ENCODE data around the gene TSHZ1.

TSHZ1 gene

GRCh38 chr18:75218065-75218923 lies 7.7 kb downstream of the TSHZ1 start:
- Histone ChIP-seq H3K4me2 (ENCODE audit: low read length) (no peak overlapping the region), H3K27me3 (ENCODE audit: control insufficient read depth, insufficient read depth, low read length) (no peaks in the 10 kb centered on the region), H3K9ac (ENCODE audit: low read depth, low read length) (no peak overlapping the region), H3K4me3 (ENCODE audit: low read length) (no peak overlapping the region), H3K9me3 (replicated peaks; ENCODE audit: low read length) (no peaks in the 10 kb centered on the region), H3K4me1 (ENCODE audit: control insufficient read depth, insufficient read depth, low read length) (peaks cover 26% of the 10 kb centered on the region), H3K36me3 (ENCODE audit: insufficient read depth, low read length) (no peaks in the 10 kb centered on the region)

- H3K4me2 ChIP-seq (ENCODE audit: low read length), result no peak overlapping the region
- H3K9me3 ChIP-seq (replicated peaks; ENCODE audit: low read length), result no peaks in the 10 kb centered on the region
- no peaks in the 10 kb centered on the region for H3K27me3 ChIP-seq (ENCODE audit: control insufficient read depth, insufficient read depth, low read length)
- peaks cover 25% of the 10 kb centered on the region for H3K4me1 ChIP-seq (ENCODE audit: control insufficient read depth, insufficient read depth, low read length)
- no peaks in the 10 kb centered on the region for H3K36me3 ChIP-seq (ENCODE audit: insufficient read depth, low read length)
- H3K9ac ChIP-seq (ENCODE audit: low read depth, low read length), result no peak overlapping the region
- no peak overlapping the region for H3K4me3 ChIP-seq (ENCODE audit: low read length)
Observed at GRCh38 chr18:75219745-75220375, 9.3 kb downstream of the TSHZ1 start.

DNA sequence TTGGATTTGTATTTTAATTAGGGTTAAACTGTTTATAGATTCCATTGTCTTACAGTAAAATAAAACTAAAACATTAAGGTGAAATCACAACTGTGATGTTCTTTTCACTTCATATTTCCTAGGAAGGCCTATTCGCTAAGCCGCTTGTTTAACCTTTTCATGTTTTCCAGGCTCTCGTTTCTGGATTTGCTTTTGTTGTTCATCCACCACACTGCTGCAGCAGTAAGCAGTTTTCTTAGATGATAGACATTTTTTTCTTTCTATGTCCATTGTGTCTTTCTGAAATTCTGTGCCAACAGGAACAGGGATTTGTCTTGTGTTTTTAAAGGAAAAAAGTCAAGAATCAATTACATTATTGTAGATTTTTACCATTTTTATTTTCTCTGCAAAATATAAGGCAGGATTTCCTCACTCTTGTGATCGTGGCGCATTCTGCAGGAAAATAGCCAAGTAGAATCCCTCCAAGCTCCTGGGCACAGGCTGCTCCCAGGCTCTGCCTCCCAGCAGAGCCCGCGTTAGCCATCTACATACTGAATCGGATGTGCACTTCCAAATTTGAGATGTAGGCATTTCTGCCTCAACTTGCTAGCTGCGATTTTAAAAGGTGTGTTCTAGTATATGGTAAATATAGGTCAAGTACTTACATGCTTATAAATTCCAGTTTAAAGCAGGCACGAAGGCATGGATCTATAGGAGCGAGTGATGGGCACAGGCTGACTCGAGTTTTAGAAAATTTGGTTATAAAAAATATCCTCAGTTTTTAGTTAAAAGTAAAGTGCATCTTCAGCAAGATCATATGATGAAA lies 10.2 kb downstream of the TSHZ1 start:
- peak overlapping the region; percentile 60 for H3K4me2 ChIP-seq (ENCODE audit: low read length)
- no peaks in the 10 kb centered on the region for H3K36me3 ChIP-seq (ENCODE audit: insufficient read depth, low read length)
- H3K27me3 ChIP-seq (ENCODE audit: control insufficient read depth, insufficient read depth, low read length), result no peaks in the 10 kb centered on the region
- H3K4me1 ChIP-seq (ENCODE audit: control insufficient read depth, insufficient read depth, low read length), result peaks cover 25% of the 10 kb centered on the region
- no peak overlapping the region for H3K9ac ChIP-seq (ENCODE audit: low read depth, low read length)
- H3K4me3 ChIP-seq (ENCODE audit: low read length), result no peak overlapping the region
- H3K9me3 ChIP-seq (replicated peaks; ENCODE audit: low read length), result no peaks in the 10 kb centered on the region

DNA sequence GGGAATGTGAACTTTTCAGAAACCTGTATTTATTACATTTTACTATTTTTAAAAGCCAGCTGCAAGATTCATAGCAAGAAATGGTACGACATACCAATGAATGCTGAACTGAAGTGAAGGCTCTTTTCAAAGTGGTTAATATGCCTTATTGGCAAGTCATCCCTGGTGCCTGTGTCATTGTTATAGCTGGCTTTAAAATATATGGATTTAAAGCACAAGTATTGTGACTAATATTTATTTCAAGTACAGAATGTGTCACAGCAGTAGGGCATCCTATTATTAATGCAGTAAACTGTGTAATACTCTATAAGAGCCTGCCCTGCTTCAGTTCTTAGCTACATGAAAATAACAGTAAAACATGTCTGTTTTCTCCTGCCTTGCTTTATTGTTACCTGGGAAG lies 10.8 kb downstream of the TSHZ1 start:
- Histone ChIP-seq H3K9ac (ENCODE audit: low read depth, low read length) (no peak overlapping the region), H3K4me2 (ENCODE audit: low read length) (peak overlapping the region; percentile 60), H3K27me3 (ENCODE audit: control insufficient read depth, insufficient read depth, low read length) (no peaks in the 10 kb centered on the region), H3K36me3 (ENCODE audit: insufficient read depth, low read length) (no peaks in the 10 kb centered on the region), H3K9me3 (replicated peaks; ENCODE audit: low read length) (no peaks in the 10 kb centered on the region), H3K4me3 (ENCODE audit: low read length) (no peak overlapping the region), H3K4me1 (ENCODE audit: control insufficient read depth, insufficient read depth, low read length) (peaks cover 28% of the 10 kb centered on the region)

DNA sequence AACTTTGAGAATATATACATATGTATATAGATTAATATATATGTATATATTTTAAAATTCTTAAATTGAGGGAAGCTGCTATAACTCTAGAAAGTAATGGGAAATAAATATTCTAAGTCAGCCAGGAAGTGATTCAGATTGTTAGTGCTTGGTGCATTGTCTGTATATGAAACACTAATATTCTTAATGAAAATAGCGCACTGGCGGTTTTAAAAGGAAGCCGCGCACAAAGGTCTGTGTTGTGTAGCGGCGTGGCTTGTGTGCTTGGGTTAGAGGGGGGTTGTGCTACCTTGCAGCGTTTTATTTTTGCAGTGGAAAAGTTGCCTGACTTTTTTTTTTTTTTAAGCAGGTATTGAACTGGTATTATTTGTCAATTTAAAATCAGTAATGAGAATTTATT lies 11.3 kb downstream of the TSHZ1 start:
- Histone ChIP-seq H3K9me3 (replicated peaks; ENCODE audit: low read length) (no peaks in the 10 kb centered on the region), H3K36me3 (ENCODE audit: insufficient read depth, low read length) (no peaks in the 10 kb centered on the region), H3K4me1 (ENCODE audit: control insufficient read depth, insufficient read depth, low read length) (peaks cover 33% of the 10 kb centered on the region), H3K27me3 (ENCODE audit: control insufficient read depth, insufficient read depth, low read length) (no peaks in the 10 kb centered on the region), H3K4me3 (ENCODE audit: low read length) (no peak overlapping the region), H3K9ac (ENCODE audit: low read depth, low read length) (no peak overlapping the region), H3K4me2 (ENCODE audit: low read length) (no peak overlapping the region)

DNA sequence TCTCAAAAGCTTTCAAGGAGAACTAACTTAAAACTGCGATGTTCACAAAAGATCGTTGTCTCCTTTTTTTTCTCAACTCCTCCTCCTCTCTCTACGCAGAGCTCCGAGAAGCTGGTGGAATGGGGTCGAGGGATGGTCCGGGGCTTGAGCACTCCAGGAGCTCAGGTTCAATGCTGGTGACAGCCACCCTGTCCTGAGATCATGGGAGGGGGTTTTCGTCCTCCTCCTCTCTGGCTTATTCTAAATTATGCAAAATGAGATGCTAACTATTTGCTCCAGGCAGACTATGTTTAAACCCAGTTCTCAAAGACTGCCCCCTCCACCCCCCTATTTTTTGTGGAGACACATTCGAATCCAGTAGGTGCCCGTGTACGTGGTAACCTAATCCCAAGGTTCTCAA lies 11.8 kb downstream of the TSHZ1 start:
- Histone ChIP-seq H3K36me3 (ENCODE audit: insufficient read depth, low read length) (no peaks in the 10 kb centered on the region), H3K4me2 (ENCODE audit: low read length) (no peak overlapping the region), H3K27me3 (ENCODE audit: control insufficient read depth, insufficient read depth, low read length) (no peaks in the 10 kb centered on the region), H3K4me1 (ENCODE audit: control insufficient read depth, insufficient read depth, low read length) (peaks cover 38% of the 10 kb centered on the region), H3K4me3 (ENCODE audit: low read length) (no peak overlapping the region), H3K9ac (ENCODE audit: low read depth, low read length) (no peak overlapping the region), H3K9me3 (replicated peaks; ENCODE audit: low read length) (no peaks in the 10 kb centered on the region)

DNA sequence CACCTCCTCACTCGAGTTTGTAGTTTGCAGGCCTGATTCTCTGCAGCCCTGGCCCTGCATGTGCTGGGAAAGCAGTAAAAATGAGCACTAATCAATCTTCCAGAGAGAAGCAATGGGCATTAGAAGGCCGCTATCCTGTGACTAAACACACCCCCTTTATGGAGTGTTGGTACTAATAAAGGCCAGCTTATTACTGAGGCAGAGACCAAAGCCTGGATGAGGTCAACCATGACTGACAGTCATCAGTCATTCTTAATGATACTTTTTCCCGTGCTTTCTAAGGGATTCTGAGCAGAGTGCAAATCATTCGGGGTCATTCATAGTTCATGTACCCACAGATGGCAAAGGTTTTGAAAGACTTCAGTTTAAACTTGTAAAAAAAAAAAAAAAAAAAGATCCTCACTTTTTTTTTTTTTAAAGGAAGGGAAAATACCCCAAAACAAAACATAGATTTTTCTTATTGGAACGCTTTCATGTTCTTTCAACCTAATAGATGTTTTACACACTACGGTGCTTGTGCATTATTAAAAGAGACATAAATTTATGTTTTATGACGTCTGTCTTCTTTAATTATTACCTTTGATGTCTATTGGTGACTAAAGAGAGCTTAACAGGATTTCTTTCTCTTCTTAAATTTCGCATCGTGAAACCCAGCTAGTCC lies 13.2 kb downstream of the TSHZ1 start:
- Histone ChIP-seq H3K9me3 (replicated peaks; ENCODE audit: low read length) (no peaks in the 10 kb centered on the region), H3K27me3 (ENCODE audit: control insufficient read depth, insufficient read depth, low read length) (no peaks in the 10 kb centered on the region), H3K4me1 (ENCODE audit: control insufficient read depth, insufficient read depth, low read length) (peaks cover 38% of the 10 kb centered on the region), H3K36me3 (ENCODE audit: insufficient read depth, low read length) (no peaks in the 10 kb centered on the region), H3K9ac (ENCODE audit: low read depth, low read length) (no peak overlapping the region), H3K4me2 (ENCODE audit: low read length) (peak overlapping the region; percentile 10), H3K4me3 (ENCODE audit: low read length) (no peak overlapping the region)

- H3K36me3 ChIP-seq (ENCODE audit: insufficient read depth, low read length), result peaks cover 2% of the 10 kb centered on the region
- no peaks in the 10 kb centered on the region for H3K27me3 ChIP-seq (ENCODE audit: control insufficient read depth, insufficient read depth, low read length)
- no peak overlapping the region for H3K4me3 ChIP-seq (ENCODE audit: low read length)
- H3K9me3 ChIP-seq (replicated peaks; ENCODE audit: low read length), result no peaks in the 10 kb centered on the region
- no peak overlapping the region for H3K9ac ChIP-seq (ENCODE audit: low read depth, low read length)
- peak overlapping the region; percentile 69 for H3K4me2 ChIP-seq (ENCODE audit: low read length)
- peaks cover 28% of the 10 kb centered on the region for H3K4me1 ChIP-seq (ENCODE audit: control insufficient read depth, insufficient read depth, low read length)
Observed at GRCh38 chr18:75226286-75226955, 15.8 kb downstream of the TSHZ1 start.

- Histone ChIP-seq H3K4me2 (ENCODE audit: low read length) (peak overlapping the region; percentile 69), H3K4me3 (ENCODE audit: low read length) (no peak overlapping the region), H3K9ac (ENCODE audit: low read depth, low read length) (no peak overlapping the region), H3K36me3 (ENCODE audit: insufficient read depth, low read length) (peaks cover 2% of the 10 kb centered on the region), H3K27me3 (ENCODE audit: control insufficient read depth, insufficient read depth, low read length) (no peaks in the 10 kb centered on the region), H3K4me1 (ENCODE audit: control insufficient read depth, insufficient read depth, low read length) (peaks cover 25% of the 10 kb centered on the region), H3K9me3 (replicated peaks; ENCODE audit: low read length) (no peaks in the 10 kb centered on the region)
Observed at GRCh38 chr18:75226956-75227316, 16.3 kb downstream of the TSHZ1 start.

DNA sequence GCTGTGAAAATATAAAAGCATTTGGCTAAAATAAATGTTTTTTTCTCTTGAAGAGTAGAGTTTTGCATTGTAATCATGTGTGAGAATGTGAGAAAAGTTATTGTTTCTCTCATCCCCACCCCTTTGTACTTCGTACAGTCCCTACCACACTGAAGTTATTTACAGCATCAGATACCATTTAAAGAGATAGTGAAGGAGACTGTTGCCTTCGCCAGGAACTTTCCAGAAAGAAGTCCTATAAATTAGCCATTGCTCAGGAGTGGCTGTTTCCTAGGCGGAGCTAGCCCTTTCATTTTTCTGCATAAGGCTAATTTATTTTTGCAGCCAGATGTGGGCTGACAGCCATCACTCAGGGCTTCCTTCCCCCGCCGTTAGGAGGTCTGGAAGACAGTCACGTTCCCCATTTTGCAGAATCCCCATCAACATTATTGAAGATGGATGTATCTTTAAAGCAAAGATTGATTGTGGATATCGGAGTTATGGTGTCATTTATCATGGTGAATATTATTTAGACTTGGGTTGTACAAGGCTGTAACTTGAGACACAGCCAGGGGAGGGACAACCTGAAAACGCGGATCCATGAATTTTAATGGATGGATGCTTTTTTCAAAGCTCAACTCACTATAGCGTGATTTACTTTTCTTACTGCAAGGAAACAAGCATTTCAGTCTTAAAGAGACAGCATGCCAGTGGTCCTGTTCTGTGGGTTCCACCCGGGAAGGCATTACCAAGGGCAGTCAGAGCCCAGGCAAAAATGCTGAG lies 17.1 kb downstream of the TSHZ1 start:
- Histone ChIP-seq H3K4me1 (ENCODE audit: control insufficient read depth, insufficient read depth, low read length) (peaks cover 25% of the 10 kb centered on the region), H3K27me3 (ENCODE audit: control insufficient read depth, insufficient read depth, low read length) (no peaks in the 10 kb centered on the region), H3K9ac (ENCODE audit: low read depth, low read length) (no peak overlapping the region), H3K4me2 (ENCODE audit: low read length) (peak overlapping the region; percentile 69), H3K9me3 (replicated peaks; ENCODE audit: low read length) (no peaks in the 10 kb centered on the region), H3K36me3 (ENCODE audit: insufficient read depth, low read length) (peaks cover 2% of the 10 kb centered on the region), H3K4me3 (ENCODE audit: low read length) (no peak overlapping the region)
